T-helper 2 cell treated with Interferon-gamma antibody and Interleukin-4, amounts not matched to agents 100 ng/mL and 5 ng/mL, for 36 hours (primary cell): ENCODE measurements around the gene ANKRD31. TPM values are rescaled to one million over a fixed set of nuclear protein-coding genes. Genes with fewer than 3 reads are reported as not detected.

Source experiments
- intact Hi-C: fragments of 100-400 bp; cut with micrococcal nuclease; formaldehyde crosslinking; loops from one replicate; pipeline ENCODE4 v1.15.1; 2023
- total RNA-seq: library from RNA; stranded (reverse); gene quantifications from 2 replicates; pipeline ENCODE4 v1.2.3, GENCODE V29; 2022

ANKRD31 gene
- total RNA-seq, 1 donor from 2014 or later = 0.16 TPM

- intact Hi-C loops = no loop called here
Measured at GRCh38 chr5:75067434-75067833, 169.2 kb downstream of the ANKRD31 start.

GRCh38 chr5:75062925-75063531 is 173.7 kb downstream of the ANKRD31 start:
- intact Hi-C loops = no loop called here

GRCh38 chr5:75059912-75060545 is 176.6 kb downstream of the ANKRD31 start:
- intact Hi-C loops = no loop called here

- intact Hi-C loops = no loop called here
Measured at GRCh38 chr5:75058986-75059535, 177.6 kb downstream of the ANKRD31 start.

- intact Hi-C loops = no loop called here
Measured at GRCh38 chr5:75057561-75057960, 179.1 kb downstream of the ANKRD31 start.

GRCh38 chr5:75055727-75056144 is 180.9 kb downstream of the ANKRD31 start:
- intact Hi-C loops = no loop called here

GRCh38 chr5:75054134-75054930 is 182.3 kb downstream of the ANKRD31 start:
- intact Hi-C loops = loop anchor here (5.0 kb wide), 3 partner anchors 117 to 287 kb away; partner anchors contain the start of genes FAM169A, GFM2 and NSA2

- intact Hi-C loops = loop anchor here (2.0 to 5.0 kb wide), 5 partner anchors 116 to 1349 kb away; partner anchors contain the start of genes FAM169A, GFM2, HMGCR and IQGAP2
Measured at GRCh38 chr5:75053304-75054133, 183.2 kb downstream of the ANKRD31 start.

- intact Hi-C loops = loop anchor here (2.0 to 5.0 kb wide), 5 partner anchors 116 to 1350 kb away; partner anchors contain the start of genes FAM169A, GFM2, HMGCR and IQGAP2
Measured at GRCh38 chr5:75053054-75053303, 183.7 kb downstream of the ANKRD31 start.

- intact Hi-C loops = loop anchor here (2.0 to 5.0 kb wide), 5 partner anchors 115 to 1350 kb away; partner anchors contain the start of genes FAM169A, GFM2, HMGCR and IQGAP2
Measured at GRCh38 chr5:75052192-75053053, 184.3 kb downstream of the ANKRD31 start, which contains the start of gene GCNT4. Gene GCNT4, minus strand, starts transcription at chr5:75052558. Its CDS starts 22,521 bp downstream, at chr5:75030037.

- intact Hi-C loops = loop anchor here (2.0 to 5.0 kb wide), 4 partner anchors 114 to 284 kb away; partner anchors contain the start of genes ANKRD31, FAM169A, GFM2 and NSA2
Measured at GRCh38 chr5:75051217-75051751, 185.4 kb downstream of the ANKRD31 start.

GRCh38 chr5:75050415-75050814 is 186.3 kb downstream of the ANKRD31 start:
- intact Hi-C loops = loop anchor here (1.0 to 5.0 kb wide), 6 partner anchors 113 to 1206 kb away; partner anchors contain the start of genes ANKRD31, FAM169A, GFM2 and NSA2

GRCh38 chr5:75049456-75050351 is 187.0 kb downstream of the ANKRD31 start:
- intact Hi-C loops = loop anchor here (1.0 to 5.0 kb wide), 7 partner anchors 112 to 1207 kb away; partner anchors contain the start of genes ANKRD31, FAM169A, GFM2 and NSA2

GRCh38 chr5:75048457-75048953 is 188.2 kb downstream of the ANKRD31 start:
- intact Hi-C loops = loop anchor here (2.0 kb wide), 1 partner anchor 632 kb away; no protein-coding TSS in a partner anchor

GRCh38 chr5:75047356-75047755 is 189.3 kb downstream of the ANKRD31 start:
- intact Hi-C loops = no loop called here

- intact Hi-C loops = no loop called here
Measured at GRCh38 chr5:75046366-75047142, 190.1 kb downstream of the ANKRD31 start.

- intact Hi-C loops = no loop called here
Measured at GRCh38 chr5:75045071-75045470, 191.6 kb downstream of the ANKRD31 start.
